Effector CD4-positive, alpha-beta T cell (primary cell): ENCODE results near the gene TENM4.

Experiments
- DNase-seq: peaks from one replicate; pipeline ENCODE4 v3.0.0-alpha.2; 2020

TENM4 gene

GRCh38 chr11:79078456-79078855 is 362.4 kb downstream of the TENM4 start:
- DNase-seq, result no peak

GRCh38 chr11:79077702-79078330 is 363.0 kb downstream of the TENM4 start:
- no peak for DNase-seq

GRCh38 chr11:79076526-79077115 is 364.2 kb downstream of the TENM4 start:
- DNase-seq, result no peak

GRCh38 chr11:79074547-79074946 is 366.3 kb downstream of the TENM4 start:
- DNase-seq, result no peak

GRCh38 chr11:79071190-79071589 is 369.6 kb downstream of the TENM4 start:
- no peak for DNase-seq

- no peak for DNase-seq
Measured at GRCh38 chr11:79070518-79070917, 370.3 kb downstream of the TENM4 start.

GRCh38 chr11:79069504-79069903 is 371.3 kb downstream of the TENM4 start:
- no peak for DNase-seq

- no peak for DNase-seq
Measured at GRCh38 chr11:79068356-79068755, 372.5 kb downstream of the TENM4 start.

GRCh38 chr11:79067352-79067679 is 373.5 kb downstream of the TENM4 start:
- DNase-seq, result no peak

- DNase-seq, result no peak
Measured at GRCh38 chr11:79066456-79067351, 374.1 kb downstream of the TENM4 start.

- no peak for DNase-seq
Measured at GRCh38 chr11:79062814-79063762, 377.7 kb downstream of the TENM4 start.

GRCh38 chr11:79060081-79060953 is 380.5 kb downstream of the TENM4 start:
- no peak for DNase-seq

- no peak for DNase-seq
Measured at GRCh38 chr11:79059141-79059540, 381.7 kb downstream of the TENM4 start.

- DNase-seq, result no peak
Measured at GRCh38 chr11:79055856-79056631, 384.8 kb downstream of the TENM4 start.

GRCh38 chr11:79054636-79055035 is 386.2 kb downstream of the TENM4 start:
- no peak for DNase-seq

- no peak for DNase-seq
Measured at GRCh38 chr11:79052544-79052943, 388.3 kb downstream of the TENM4 start.

- DNase-seq, result no peak
Measured at GRCh38 chr11:79050786-79051185, 390.0 kb downstream of the TENM4 start.

GRCh38 chr11:79049741-79050179 is 391.1 kb downstream of the TENM4 start:
- DNase-seq, result no peak

- DNase-seq, result no peak
Measured at GRCh38 chr11:79047980-79048379, 392.9 kb downstream of the TENM4 start.

- DNase-seq, result no peak
Measured at GRCh38 chr11:79047321-79047720, 393.5 kb downstream of the TENM4 start.

- DNase-seq, result no peak
Measured at GRCh38 chr11:79046366-79046765, 394.5 kb downstream of the TENM4 start.
